Measurements from ENCODE around the gene PEX13. TPM values are rescaled to one million over a fixed set of nuclear protein-coding genes. Genes with fewer than 3 reads are reported as not detected.
"Not testable (repeated sequence)": the region's sequence is repeated elsewhere in the genome, so short reads cannot be mapped to it uniquely, and the experiment has no call there.

PEX13 gene
- total RNA-seq, 1 experiment from 2014 or later = 19.8 TPM

GRCh38 chr2:61029533-61029932 lies 12.0 kb downstream of the PEX13 start:
- H3K9ac ChIP-seq (ENCODE audit: low read length) = no peak overlapping the region
- H3K27me3 ChIP-seq (ENCODE audit: insufficient read depth, low read length) = no peaks in the 10 kb centered on the region
- peaks cover 14 to 19% of the 10 kb centered on the region in 2 experiments for H3K36me3 ChIP-seq (ENCODE audit: control insufficient read depth in 1 of 2, insufficient read depth in 2 of 2, low read length in 2 of 2)
- ChIA-PET POLR2A (no interaction called here), CTCF (interaction anchor here (0.7 kb wide), 1 partner anchor 252 kb away, joined by 3 read pairs; no protein-coding TSS in a partner anchor), RAD21 (ENCODE audit: low non-redundant PET in 1 of 2, low total read pairs in 2 of 2, uncharacterized antibody in 2 of 2, unreplicated experiment in 2 of 2) (no interaction called here)
- H3K27ac ChIP-seq (ENCODE audit: low read depth, low read length) = no peak overlapping the region
- H3K4me2 ChIP-seq (ENCODE audit: low read length) = no peak overlapping the region
- no peak overlapping the region for H2AFZ ChIP-seq (ENCODE audit: low read depth, low read length, poor library complexity, severe bottlenecking)
- H3K4me1 ChIP-seq (ENCODE audit: control insufficient read depth in 1 of 2, insufficient read depth in 2 of 2, low read length in 2 of 2) = no peaks in the 10 kb centered on the region
- no TSS peak for BruUV-seq (replicated peaks)
- peaks cover 17% of the 10 kb centered on the region for H3K79me2 ChIP-seq (ENCODE audit: insufficient read depth, low read length)
- no peak for ATAC-seq
- H3K4me3 ChIP-seq (replicated peaks in 1 of 2; ENCODE audit: low read depth in 1 of 2, low read length in 2 of 2) = no peak overlapping the region
- TF ChIP-seq MAX (IDR thresholded peaks at IDR 0.05) (no peak), POLR2A (IDR thresholded peaks at IDR 0.05; ENCODE audit: borderline replicate concordance, extremely low read depth, insufficient read depth, insufficient read length) (no peak), ZFX (IDR thresholded peaks at IDR 0.05) (no peak), FOSL1 (IDR thresholded peaks at IDR 0.05; ENCODE audit: low read depth) (no peak), EZH2 (IDR thresholded peaks at IDR 0.05) (no peak), SRF (IDR thresholded peaks at IDR 0.05; ENCODE audit: low read depth) (no peak), CBX3 (IDR thresholded peaks at IDR 0.05; ENCODE audit: low read depth) (no peak), RAD21 (IDR thresholded peaks at IDR 0.05; ENCODE audit: low read depth) (no peak), SIN3A (IDR thresholded peaks at IDR 0.05; ENCODE audit: low read depth) (no peak)
- H3K9me2 ChIP-seq (ENCODE audit: insufficient read depth) = no peaks in the 10 kb centered on the region
- no peak for DNase-seq (ENCODE audit: low read depth, low spot score)
- no peaks in the 10 kb centered on the region for H3K9me3 ChIP-seq (ENCODE audit: control insufficient read depth in 1 of 2, insufficient read depth in 1 of 2, low read depth in 1 of 2, low read length in 2 of 2)
- intact Hi-C loops (cut with micrococcal nuclease) = no loop called here
- no peaks in the 10 kb centered on the region for H4K20me1 ChIP-seq (ENCODE audit: insufficient read depth)

- BruUV-seq (replicated peaks); H3K4me2 ChIP-seq (ENCODE audit: low read length); ATAC-seq; CTCF ChIA-PET; H3K79me2 ChIP-seq (ENCODE audit: insufficient read depth, low read length); H3K4me3 ChIP-seq (replicated peaks in 1 of 2; ENCODE audit: low read depth in 1 of 2, low read length in 2 of 2); DNase-seq (ENCODE audit: low read depth, low spot score); H3K27ac ChIP-seq (ENCODE audit: low read depth, low read length); H3K27me3 ChIP-seq (ENCODE audit: insufficient read depth, low read length); H3K9me2 ChIP-seq (ENCODE audit: insufficient read depth); H3K9me3 ChIP-seq (ENCODE audit: control insufficient read depth in 1 of 2, insufficient read depth in 1 of 2, low read depth in 1 of 2, low read length in 2 of 2); H3K4me1 ChIP-seq (ENCODE audit: control insufficient read depth in 1 of 2, insufficient read depth in 2 of 2, low read length in 2 of 2); H2AFZ ChIP-seq (ENCODE audit: low read depth, low read length, poor library complexity, severe bottlenecking); POLR2A ChIA-PET; RAD21 ChIA-PET (ENCODE audit: low non-redundant PET in 1 of 2, low total read pairs in 2 of 2, uncharacterized antibody in 2 of 2, unreplicated experiment in 2 of 2); H3K9ac ChIP-seq (ENCODE audit: low read length); H4K20me1 ChIP-seq (ENCODE audit: insufficient read depth); intact Hi-C loops (cut with micrococcal nuclease): not testable (repeated sequence)
- H3K36me3 ChIP-seq (ENCODE audit: control insufficient read depth in 1 of 2, insufficient read depth in 2 of 2, low read length in 2 of 2) = peaks cover 14 to 19% of the 10 kb centered on the region in 2 experiments
Measured at GRCh38 chr2:61034592-61034991, 17.1 kb downstream of the PEX13 start.

GRCh38 chr2:61036643-61037042 lies 19.1 kb downstream of the PEX13 start:
- H3K79me2 ChIP-seq (ENCODE audit: insufficient read depth, low read length); RAD21 ChIA-PET (ENCODE audit: low non-redundant PET in 1 of 2, low total read pairs in 2 of 2, uncharacterized antibody in 2 of 2, unreplicated experiment in 2 of 2); H3K9ac ChIP-seq (ENCODE audit: low read length); intact Hi-C loops (cut with micrococcal nuclease); H3K9me2 ChIP-seq (ENCODE audit: insufficient read depth); POLR2A ChIA-PET; H3K9me3 ChIP-seq (ENCODE audit: control insufficient read depth in 1 of 2, insufficient read depth in 1 of 2, low read depth in 1 of 2, low read length in 2 of 2); H4K20me1 ChIP-seq (ENCODE audit: insufficient read depth); ATAC-seq; H3K4me2 ChIP-seq (ENCODE audit: low read length); CTCF ChIA-PET; H3K4me3 ChIP-seq (replicated peaks in 1 of 2; ENCODE audit: low read depth in 1 of 2, low read length in 2 of 2); H3K4me1 ChIP-seq (ENCODE audit: control insufficient read depth in 1 of 2, insufficient read depth in 2 of 2, low read length in 2 of 2); DNase-seq (ENCODE audit: low read depth, low spot score); H3K27me3 ChIP-seq (ENCODE audit: insufficient read depth, low read length); BruUV-seq (replicated peaks); H2AFZ ChIP-seq (ENCODE audit: low read depth, low read length, poor library complexity, severe bottlenecking); H3K27ac ChIP-seq (ENCODE audit: low read depth, low read length): not testable (repeated sequence)
- H3K36me3 ChIP-seq (ENCODE audit: control insufficient read depth in 1 of 2, insufficient read depth in 2 of 2, low read length in 2 of 2) = peaks cover 9 to 16% of the 10 kb centered on the region in 2 experiments; a peak in 3 of 4 replicates

Data from HCT116 (cell line).